Measurements from ENCODE around the gene SMTN.
A peak's percentile ranks its signal among the peaks of the same experiment; 100 is the strongest.
"Not testable (repeated sequence)": the region's sequence is repeated elsewhere in the genome, so short reads cannot be mapped to it uniquely, and the experiment has no call there.

SMTN gene

DNA sequence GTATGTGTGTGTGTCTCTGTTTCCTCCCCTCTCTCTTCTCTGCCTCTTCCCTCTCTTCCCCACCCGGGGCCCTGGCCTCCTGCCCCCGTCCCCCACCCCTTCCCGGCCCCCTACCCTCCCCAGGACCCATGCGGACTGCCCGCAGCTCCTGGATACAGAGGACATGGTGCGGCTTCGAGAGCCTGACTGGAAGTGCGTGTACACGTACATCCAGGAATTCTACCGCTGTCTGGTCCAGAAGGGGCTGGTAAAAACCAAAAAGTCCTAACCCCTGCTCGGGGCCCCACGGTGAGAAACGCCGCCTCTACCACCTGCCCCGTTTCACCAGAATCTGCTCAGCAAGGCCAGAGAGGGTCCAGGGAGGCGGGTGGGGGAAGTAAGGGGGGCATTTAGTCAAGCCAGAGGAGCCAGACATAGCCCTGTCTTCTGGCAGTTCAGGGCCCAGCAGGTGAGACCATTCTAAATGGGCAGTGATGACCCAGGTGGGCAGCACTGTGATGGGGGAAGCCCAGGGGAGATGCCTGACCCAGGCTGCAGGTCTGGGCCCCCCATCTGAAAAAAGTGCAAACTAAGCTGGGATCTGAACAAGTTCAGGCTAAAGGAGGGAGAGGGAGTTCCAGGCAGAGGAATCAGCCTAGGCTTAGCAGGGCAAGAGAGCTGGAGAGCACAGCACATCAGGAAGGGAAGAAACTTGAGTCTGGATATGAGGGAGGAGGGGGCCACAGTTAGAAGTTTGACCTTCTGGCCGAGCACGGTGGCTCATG lies 19.8 kb downstream of the SMTN start:
- DNase-seq = peak in 2 of 10 donors; percentile 54 to 63
- intact Hi-C loops (cut with DNase I) = no loop called here

DNA sequence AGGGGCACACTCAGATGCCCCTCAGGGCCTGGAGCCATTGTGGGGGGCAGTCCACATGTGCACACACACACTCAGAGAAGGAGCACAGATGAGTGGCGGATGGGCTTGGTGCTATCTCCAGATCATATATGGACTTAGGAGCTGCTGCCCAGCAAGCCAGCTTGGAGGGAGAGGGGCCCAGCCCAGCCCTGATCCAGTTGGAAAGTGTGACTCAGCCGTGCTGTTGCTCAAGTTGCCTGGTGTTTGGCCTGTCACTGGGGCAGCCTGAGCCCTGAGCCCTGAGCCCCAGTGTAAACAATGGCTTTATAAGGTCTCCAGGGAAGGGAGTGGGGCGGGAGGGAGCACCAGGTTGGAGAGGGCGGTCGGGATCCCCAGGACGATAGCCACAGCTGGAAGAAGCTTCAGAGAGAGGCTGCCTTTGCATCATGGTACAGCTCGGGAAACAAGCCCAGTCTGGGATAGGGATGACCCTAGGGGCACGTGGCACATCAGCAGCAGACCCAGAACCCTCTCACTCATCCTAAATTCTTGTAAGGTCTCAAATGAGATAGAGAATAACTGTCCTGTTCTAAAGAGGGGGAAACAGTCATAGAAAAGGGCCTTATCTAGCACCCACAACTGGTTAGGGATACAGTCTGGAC lies 21.4 kb downstream of the SMTN start:
- peak in 2 of 10 donors; percentile 37 to 66 for DNase-seq
- intact Hi-C loops (cut with DNase I) = no loop called here

DNA sequence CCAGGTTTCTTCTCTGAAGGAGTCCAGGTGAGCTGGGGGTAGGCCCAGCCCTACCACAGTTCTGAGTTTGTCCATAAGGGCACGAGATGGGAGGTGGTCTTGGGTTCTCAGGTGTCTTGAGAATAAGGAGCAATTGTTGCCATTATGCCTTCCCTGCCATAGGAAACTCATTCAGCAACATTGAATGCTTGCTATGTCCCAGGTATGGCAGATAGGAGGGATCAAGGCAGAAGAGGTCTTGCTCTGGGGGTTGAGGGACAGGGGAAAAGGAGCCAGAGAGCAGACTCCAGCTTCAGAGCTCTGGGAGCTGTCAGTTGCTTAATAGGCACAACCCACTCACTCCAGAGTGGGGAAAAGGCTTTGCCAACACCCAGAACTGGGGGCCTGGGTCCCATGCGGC lies 22.0 kb downstream of the SMTN start:
- peak in 2 of 10 donors; percentile 8 to 20 for DNase-seq
- intact Hi-C loops (cut with DNase I) = no loop called here

DNA sequence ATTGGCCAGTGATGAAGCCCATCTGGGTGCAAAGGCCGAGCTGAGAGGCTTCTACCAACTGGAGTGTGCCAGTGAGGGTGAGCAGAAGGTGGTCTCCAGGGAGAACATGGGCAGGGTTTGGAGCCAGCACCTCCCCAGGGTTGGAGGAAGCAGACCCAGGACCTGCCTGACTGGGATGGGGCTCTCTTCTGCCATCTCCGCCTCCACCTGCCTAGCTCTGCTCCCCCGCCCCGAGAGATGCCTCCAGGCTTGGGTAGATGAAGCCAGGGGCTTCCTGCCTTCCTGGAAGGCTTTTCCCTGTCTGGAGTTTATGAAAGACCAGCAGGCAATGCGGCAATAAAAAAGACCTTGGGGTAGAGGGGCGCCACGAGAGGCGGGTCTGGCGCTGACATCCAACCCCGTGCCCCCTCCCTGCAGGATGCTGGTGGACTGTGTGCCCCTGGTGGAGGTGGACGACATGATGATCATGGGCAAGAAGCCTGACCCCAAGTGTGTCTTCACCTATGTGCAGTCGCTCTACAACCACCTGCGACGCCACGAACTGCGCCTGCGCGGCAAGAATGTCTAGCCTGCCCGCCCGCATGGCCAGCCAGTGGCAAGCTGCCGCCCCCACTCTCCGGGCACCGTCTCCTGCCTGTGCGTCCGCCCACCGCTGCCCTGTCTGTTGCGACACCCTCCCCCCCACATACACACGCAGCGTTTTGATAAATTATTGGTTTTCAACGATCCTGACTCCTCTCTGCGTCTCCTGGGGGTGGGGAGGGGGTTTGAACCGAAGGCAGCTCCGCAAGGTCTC lies 23.0 kb downstream of the SMTN start:
- intact Hi-C loops (cut with DNase I) = no loop called here
- peak in 7 of 10 donors; percentile 57 to 95 (median 68) for DNase-seq

DNA sequence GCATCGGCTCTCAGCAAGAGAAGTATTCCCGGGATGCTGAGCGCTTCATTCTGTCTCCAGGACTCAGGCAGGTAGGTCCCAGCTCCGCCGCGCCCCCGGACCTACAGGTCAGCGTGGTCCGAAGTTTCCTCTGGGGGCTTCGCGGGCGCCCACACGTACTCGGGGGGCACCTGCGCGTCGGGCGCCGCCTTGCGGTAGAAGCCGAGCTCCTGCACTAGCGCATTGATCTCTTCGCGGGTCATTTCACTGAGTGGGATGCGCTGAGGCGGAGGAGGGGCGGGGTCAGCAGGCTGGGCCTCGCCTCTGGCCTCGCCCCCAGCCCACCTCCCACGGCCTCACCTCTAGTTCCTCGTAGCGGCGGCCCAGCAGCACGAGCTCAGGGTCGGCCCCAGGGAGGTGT lies 23.8 kb downstream of the SMTN start:
- DNase-seq = peak in 2 of 10 donors; percentile 66 to 73
- intact Hi-C loops (cut with DNase I) = loop anchor here (5.0 kb wide), 2 partner anchors 42 to 167 kb away; no protein-coding TSS in a partner anchor

DNA sequence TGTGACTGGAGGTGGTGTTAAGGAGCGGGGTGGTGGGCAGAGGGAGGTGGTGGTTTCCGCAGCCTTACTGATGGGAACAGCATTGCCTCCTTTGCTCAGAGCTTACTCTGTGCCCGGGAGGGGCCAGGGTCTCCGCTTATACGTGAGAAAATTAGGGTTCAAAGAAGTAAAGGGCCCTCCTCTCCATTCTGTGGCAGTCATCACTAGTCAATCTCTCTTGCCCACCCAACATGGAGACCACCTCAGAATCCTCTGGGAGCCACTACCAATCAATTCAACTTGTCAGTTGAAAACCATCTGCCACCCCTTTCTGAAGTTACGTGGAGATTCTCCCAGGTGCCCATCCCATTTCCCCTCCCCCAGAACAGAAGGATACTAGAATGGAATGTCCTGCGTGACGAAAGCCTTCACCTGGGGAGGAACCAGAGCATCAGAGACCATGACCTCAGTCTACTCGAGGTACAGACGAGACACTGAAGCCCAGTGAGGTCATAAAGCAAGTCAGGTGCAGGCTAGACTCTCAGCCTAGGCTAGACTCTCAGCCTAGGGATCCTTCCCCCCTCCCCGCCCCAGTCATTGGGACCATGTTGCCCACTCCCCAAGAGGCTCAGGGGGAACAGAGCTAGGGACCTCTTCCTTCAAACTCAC lies 24.3 kb downstream of the SMTN start:
- intact Hi-C loops (cut with DNase I) = loop anchor here (5.0 kb wide), 2 partner anchors 42 to 167 kb away; no protein-coding TSS in a partner anchor
- peak in 2 of 10 donors; percentile 15 to 27 for DNase-seq

DNA sequence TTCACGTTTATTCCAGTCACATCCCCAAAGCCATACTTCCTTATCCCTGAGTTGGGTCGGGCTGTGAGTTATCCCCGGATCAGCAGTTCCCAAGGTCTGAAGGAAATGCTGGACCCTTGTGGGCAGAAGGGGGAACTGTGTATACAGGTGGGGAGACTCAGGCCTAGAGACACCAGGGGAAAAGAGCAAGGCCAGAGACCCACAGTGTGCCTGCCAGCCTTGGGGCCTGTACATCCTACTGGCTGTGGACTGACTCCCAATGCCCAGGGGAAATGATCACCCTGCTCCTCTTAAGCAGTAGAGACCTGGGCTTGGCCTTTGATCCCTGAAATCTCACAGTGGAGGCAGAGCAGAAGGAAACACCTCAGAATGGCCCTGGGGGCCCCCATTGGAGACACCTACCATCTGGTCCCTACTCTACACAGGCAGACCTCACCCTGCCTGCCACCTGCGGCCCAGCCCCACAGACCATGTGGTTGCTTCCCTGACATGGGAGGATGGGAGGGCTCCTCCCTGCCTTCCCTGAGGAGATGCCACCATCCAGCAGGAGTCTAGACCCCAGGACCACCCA lies 25.0 kb downstream of the SMTN start:
- peak in 3 of 10 donors; percentile 65 to 70 (median 67) for DNase-seq
- intact Hi-C loops (cut with DNase I) = loop anchor here (5.0 kb wide), 2 partner anchors 41 to 166 kb away; no protein-coding TSS in a partner anchor

DNA sequence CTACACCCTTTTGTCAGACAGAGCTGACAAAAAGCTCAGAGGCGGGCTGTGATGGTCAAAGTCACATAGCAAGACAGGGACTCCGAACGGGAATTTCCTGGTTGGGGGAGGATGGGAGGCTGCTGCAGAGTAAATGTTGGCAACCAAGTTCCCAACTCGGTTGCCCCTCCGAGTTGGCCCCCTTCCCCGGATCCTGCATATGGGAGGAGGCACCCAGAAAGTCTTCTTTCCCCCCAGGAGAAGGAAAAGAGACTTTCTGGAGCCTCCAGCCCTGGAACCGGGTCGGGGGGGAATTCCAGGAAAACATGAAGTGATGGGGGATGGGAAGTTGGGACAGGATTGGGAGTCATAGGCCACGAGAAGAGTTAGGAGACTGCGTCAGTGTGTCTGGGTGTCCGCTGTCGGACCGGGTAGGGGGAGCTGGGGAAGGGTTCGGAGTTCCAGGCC lies 25.6 kb downstream of the SMTN start:
- intact Hi-C loops (cut with DNase I) = loop anchor here (5.0 kb wide), 2 partner anchors 41 to 166 kb away; no protein-coding TSS in a partner anchor
- DNase-seq = peak in 2 of 10 donors; percentile 66 to 68

DNA sequence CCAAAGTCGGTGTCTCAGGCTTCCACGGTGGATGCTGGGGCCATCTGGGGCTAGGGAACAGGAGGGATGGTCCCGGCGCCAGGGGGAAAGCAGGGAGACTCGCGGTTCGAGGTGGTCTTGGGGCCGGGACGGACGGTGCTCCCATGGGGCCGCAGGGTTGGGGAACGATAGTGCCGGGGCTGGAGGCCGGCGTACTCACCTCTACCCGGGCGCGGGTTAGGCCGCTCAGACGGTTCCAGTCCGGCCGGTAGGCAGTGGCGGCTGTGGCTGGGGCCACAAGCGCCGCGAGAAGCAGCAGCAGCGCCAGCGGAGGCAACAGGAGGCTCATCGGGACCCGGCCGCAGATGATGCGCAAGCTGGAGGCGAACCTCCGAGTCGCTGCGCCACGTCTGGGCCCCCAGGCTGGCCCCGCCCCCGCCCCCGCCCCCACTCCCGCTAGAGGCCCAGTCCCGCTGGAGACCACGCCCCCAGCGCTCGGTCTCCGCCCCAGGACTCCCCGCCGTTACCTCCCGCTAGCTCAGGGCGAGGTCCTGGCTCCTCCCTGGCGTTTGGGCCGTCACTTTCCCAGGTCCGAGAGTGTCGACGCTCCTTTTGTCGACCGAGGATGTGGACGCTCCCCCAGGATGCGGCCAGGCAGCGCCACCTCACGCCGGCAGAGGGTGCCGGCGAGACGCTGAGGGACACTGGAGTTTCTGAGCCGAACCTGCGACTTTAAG lies 26.2 kb downstream of the SMTN start, which contains the start of gene SELENOM:
Gene SELENOM (minus strand): TSS at position 391 of the 716 bp plus-strand sequence. CDS start 63 bp downstream, at position 328.
- intact Hi-C loops (cut with DNase I) = loop anchor here (5.0 kb wide), 2 partner anchors 40 to 165 kb away; no protein-coding TSS in a partner anchor
- peak; percentile 82 to 99 (median 94) for DNase-seq

DNA sequence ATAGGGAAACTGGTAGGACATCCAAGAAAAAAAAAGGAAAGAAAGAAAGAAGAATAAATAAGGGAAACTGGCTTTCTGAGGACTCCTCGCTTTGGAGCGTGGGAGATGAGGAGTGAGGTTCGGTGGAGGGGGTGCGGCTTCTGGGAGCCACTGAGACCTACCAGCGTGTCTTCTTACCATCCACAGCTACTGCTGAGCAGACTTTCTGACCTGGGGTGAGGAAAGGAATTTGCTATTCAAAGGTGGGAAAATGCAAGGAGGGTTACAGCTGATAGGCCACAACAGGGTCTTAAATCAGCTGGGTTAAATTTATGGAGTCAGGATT lies 26.7 kb downstream of the SMTN start:
- intact Hi-C loops (cut with DNase I) = loop anchor here (5.0 kb wide), 2 partner anchors 39 to 164 kb away; no protein-coding TSS in a partner anchor

DNA sequence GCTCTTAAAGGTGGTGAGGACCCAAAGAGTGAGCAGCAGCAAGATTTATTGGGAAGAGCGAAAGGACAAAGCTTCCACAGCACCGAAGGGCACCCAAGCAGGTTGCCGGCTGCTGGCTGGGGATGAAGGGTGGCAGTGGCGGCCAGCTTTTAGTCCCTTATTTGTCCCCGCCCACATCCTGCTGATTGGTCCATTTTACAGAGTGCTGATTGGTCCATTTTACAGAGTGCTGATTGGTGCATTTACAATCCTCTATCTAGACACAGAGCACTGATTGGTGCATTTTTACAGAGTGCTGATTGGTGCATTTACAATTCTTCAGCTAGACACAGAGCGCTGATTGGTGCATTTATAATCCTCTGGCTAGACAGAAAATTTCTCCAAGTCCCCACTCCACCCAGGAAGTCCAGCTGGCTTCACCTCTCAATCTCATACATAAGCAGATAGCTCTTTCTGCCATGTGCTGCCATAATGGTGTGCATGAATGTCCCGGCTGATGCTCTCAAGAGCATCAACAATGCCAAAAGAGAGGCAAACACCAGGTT lies 31.5 kb downstream of the SMTN start:
- DNase-seq = peak in 1 of 10 donors; percentile 51
- intact Hi-C loops (cut with DNase I) = not testable (repeated sequence)

More for the DNA sequence above, 26.7 kb downstream of the SMTN start:
- no peak for DNase-seq

DNA sequence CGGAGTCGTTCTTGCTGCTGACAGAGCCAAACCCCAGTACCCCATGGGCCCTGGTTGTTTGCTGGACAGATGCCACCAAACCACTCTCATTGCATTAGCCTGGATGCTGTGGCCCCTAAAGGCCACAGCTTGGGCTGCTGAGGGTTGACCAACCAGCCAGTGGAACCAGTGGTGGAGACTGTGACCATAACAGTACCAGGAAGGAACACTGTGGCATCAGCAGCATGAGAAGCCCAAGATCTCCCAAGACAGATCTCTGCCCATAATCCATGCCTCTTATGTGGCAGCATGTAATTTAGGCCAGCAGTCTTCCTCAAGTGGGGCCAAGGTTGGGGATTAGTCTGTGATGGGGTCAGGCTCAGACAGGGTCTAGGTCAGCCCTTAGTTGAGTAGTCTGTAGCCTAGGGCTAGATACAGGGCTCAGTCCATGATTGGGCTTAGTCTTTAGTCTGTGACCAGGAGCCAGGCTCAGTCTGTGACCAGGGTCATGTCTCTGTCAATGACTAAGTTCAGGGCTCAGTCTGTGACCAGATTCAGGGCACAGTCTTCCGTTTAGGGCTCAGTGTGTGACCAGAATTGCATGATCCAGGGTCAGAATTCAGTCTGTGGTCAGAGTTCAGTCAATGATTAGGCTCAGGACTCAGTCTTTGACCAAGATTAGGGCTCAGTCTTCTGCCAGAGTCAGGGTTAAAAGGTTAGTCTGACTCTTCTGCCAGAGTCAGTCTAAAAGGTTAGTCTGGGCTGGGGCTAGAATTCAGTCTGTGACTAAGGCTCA lies 37.1 kb downstream of the SMTN start:
- DNase-seq = peak in 1 of 10 donors; percentile 54
- intact Hi-C loops (cut with DNase I) = no loop called here

DNA sequence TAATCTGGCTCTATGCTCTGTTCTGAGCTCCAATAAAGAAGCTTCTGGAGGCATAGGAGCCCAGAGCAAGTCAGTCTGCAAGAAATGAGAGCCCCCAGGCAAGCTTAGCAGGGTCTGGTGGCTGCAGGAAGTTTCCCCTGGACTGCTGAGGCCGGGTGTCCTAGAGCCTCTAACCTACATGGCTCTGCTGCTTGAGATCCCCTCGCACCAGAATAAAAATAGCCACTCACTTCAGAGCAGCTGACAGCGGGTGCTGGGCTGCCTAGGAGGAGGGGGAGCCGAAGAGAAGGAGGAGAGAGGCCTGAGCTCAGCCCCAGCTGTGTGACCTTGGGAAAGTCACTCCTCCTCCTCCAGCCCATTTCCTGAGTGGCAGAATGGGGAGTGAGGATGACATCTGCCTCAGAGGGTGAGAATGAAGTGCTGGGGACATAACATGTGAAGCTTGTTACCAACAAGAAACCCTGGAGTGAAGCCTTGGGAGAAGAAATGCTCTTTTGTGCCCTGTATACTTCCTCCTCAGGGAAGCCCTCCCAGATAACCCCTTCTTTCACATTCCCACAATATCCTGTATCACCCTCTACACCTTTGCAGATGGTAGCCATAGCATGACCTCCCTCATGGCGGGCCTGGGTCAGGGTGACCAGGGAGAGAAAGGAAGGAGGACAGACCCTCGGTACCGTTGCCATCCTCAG lies 38.1 kb downstream of the SMTN start:
- peak in 3 of 10 donors; percentile 31 to 55 (median 53) for DNase-seq
- intact Hi-C loops (cut with DNase I) = no loop called here

DNA sequence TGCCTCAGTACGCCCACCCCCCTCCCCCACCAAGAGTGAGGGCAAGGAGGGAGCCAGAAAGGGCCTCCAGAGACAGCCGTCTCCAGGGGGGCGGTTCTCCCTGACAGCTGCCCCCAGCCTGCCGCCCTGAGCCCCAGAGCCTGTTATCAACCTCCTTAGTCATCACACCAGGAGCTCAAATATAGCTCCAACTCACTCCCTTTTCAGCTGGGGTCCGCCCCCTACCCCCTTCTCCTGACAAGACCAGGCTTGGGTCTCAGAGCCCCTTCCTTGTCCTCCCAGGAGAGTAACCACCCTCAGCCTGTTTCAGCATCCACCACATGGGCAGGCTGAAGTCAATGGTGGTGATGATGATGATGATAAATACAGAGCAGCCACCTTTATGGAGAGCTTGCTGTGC lies 39.1 kb downstream of the SMTN start:
- peak in 3 of 10 donors; percentile 15 to 55 (median 52) for DNase-seq
- intact Hi-C loops (cut with DNase I) = no loop called here

DNA sequence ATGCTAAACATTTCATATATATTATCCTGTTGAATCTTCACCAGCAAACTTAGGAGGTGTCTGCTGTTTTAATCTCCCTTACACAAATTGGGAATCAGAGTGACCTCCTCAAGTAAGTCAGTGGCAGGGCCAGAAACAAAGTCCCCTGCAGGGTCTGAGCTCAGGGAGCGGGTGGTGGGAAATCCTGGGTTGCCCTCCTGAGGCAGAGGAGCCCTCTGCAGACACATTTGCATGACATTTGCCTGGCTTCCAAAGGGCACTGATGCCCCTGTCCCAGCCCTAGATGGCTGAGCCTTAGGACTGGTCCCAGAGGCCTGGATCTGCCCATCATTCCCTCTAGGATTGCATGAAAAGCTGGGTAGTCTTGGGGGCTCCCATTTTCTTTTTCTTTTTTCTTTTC lies 39.5 kb downstream of the SMTN start:
- peak in 2 of 10 donors; percentile 39 to 41 for DNase-seq
- intact Hi-C loops (cut with DNase I) = no loop called here

DNA sequence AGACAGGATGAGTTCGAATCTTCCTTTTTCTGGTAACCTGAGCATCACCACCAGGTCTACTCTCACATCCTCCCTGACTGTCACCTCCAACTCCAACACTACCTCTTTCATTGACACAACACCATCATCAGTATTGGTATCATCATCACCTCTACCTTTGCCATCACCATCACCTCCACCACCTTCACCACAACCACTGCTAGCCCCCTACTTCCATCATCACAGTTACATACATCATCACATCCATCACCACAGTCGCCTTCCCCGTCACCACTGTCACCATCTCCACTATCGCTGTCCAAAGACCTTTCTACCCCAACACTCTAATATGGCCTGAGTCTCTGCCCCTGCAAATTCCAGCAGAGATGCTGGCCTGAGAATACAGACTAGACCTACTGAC lies 40.3 kb downstream of the SMTN start:
- DNase-seq = peak in 1 of 10 donors; percentile 8
- intact Hi-C loops (cut with DNase I) = no loop called here

DNA sequence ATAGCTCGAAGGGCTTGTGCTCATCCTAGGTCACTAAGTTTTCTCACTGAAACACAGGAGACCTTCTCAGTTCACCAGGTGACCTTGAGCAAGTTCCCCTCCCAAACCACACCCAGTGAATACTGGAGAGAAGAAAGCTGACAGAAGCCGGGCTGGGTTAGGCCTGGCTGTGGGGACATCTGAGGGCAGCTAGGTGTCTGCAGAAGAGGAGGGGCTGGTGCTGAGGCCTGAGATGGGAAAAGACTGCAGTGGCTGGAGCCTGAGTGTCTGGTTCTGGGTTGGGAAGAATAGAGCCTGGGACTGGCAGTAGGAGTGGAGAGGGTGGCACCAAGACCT lies 41.0 kb downstream of the SMTN start:
- peak in 1 of 10 donors; percentile 55 for DNase-seq
- intact Hi-C loops (cut with DNase I) = no loop called here

All from posterior cingulate gyrus (tissue), 11 donors.